ENCODE data around the gene KCNK3.

The KCNK3 gene

DNA sequence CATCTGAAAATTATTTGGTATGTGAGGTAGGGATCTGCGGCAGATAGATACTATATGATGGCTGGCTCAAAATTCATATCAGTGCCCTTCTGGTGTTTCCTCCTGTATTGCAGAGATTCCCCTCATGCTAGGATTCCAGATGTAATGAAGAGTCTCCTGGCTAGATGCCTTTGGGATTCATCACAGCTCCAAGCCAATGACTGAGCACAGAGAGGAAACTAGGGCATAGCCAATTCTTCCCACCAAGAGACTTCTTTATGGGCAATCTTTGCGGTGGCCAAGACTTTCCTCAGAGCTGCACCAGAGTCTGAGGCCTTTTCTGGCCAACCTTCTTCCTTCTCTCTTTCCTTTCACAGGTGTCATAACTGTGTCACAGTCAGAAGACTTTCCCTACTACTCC lies 25.9 kb upstream of the KCNK3 start:
- TF ChIP-seq, protein P1, sequence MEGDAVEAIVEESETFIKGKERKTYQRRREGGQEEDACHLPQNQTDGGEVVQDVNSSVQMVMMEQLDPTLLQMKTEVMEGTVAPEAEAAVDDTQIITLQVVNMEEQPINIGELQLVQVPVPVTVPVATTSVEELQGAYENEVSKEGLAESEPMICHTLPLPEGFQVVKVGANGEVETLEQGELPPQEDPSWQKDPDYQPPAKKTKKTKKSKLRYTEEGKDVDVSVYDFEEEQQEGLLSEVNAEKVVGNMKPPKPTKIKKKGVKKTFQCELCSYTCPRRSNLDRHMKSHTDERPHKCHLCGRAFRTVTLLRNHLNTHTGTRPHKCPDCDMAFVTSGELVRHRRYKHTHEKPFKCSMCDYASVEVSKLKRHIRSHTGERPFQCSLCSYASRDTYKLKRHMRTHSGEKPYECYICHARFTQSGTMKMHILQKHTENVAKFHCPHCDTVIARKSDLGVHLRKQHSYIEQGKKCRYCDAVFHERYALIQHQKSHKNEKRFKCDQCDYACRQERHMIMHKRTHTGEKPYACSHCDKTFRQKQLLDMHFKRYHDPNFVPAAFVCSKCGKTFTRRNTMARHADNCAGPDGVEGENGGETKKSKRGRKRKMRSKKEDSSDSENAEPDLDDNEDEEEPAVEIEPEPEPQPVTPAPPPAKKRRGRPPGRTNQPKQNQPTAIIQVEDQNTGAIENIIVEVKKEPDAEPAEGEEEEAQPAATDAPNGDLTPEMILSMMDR (IDR thresholded peaks at IDR 0.05; ENCODE audit: control insufficient read depth, extremely low read depth, insufficient read depth): no peak
- H3K4me3 ChIP-seq (ENCODE audit: low read depth, low read length): no peak overlapping the region
- no peak for DNase-seq (ENCODE audit: low read depth)

DNA sequence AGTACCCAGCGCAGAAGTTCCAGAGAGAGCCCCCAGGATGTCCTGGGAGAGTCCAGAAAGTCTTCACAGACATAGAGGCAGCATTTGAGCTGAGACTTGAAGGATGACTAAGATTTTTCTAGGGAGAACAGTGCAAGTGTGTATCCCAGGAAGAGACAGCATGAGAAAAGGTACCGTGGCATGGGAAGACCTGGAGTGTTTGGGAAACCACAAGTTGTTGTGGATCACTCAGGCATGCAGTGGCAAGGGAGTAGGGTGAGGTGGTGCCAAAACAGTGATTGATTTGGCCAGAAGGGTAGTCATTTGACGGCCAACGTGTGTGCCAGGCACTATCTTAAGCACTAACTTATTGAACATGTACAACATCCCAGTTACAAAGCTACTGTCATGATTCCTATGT lies 24.5 kb upstream of the KCNK3 start:
- no peak overlapping the region for H3K4me3 ChIP-seq (ENCODE audit: low read depth, low read length)
- no peak for DNase-seq (ENCODE audit: low read depth)
- TF ChIP-seq, protein P1 (IDR thresholded peaks at IDR 0.05; ENCODE audit: control insufficient read depth, extremely low read depth, insufficient read depth): no peak

DNA sequence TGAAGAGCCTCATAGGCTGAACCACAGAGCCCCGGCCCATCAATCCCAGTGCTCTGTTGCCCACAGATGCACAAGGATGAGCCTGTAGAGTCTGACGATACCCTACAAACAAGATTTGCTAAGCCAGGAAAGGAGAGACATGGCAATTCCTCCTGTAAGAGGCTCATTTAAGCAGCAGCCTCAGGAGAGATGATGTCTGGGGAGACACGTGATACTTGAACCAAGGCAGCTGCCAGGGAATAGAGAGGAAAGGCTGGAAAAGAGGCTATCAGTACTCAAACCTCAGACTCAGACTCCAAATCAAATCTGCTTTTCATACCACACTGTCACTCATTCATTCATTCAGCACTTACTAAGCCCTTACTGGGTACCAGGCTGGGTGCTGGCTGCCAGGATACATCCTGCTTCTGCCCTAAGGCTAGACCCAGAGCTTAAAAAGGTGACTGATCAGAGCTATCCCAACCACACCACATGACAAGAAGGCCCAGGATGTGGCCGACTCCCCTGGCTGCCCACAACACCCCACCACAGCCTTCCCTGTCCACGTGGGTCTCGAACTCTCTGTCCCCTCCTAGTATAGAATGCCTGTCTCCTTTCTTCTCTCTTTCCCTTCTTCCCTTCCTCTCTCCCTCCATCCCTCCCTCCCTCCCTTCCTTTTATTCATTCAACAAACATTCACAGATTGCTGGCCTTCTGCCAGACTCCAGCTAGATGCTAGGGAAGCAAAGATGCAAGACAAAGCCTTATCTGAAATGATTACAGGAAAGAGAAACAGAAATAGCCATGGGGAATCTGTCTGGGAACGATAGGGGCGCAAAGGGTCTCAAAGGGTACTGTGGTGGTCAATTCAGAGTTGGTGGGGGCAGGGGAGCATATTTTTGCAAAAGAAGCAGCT lies 23.4 kb upstream of the KCNK3 start:
- H3K4me3 ChIP-seq (ENCODE audit: low read depth, low read length): no peak overlapping the region
- no peak for DNase-seq (ENCODE audit: low read depth)
- TF ChIP-seq, protein P1 (IDR thresholded peaks at IDR 0.05; ENCODE audit: control insufficient read depth, extremely low read depth, insufficient read depth): no peak

DNA sequence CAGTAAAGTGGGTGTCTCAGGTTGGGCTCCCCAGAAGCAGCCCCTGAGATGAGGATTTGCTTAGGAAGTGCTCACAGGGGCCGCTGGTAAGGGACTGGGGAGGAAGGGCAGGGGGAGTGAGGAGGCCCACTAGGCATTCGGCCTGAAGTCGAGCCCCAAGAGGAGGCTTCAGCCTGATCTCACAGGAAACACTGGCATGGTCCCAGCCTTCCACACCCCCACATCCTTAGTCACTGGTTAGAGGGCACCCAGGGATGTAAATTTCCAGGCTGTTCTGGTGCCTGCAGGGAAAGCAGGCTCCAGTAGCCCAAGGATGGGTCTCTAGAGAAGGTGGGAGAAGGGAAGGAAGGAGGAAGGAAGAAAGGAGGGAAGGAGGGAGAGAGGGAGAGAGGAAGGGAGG lies 22.4 kb upstream of the KCNK3 start:
- TF ChIP-seq, protein P1 (IDR thresholded peaks at IDR 0.05; ENCODE audit: control insufficient read depth, extremely low read depth, insufficient read depth): no peak
- DNase-seq (ENCODE audit: low read depth): no peak
- no peak overlapping the region for H3K4me3 ChIP-seq (ENCODE audit: low read depth, low read length)

DNA sequence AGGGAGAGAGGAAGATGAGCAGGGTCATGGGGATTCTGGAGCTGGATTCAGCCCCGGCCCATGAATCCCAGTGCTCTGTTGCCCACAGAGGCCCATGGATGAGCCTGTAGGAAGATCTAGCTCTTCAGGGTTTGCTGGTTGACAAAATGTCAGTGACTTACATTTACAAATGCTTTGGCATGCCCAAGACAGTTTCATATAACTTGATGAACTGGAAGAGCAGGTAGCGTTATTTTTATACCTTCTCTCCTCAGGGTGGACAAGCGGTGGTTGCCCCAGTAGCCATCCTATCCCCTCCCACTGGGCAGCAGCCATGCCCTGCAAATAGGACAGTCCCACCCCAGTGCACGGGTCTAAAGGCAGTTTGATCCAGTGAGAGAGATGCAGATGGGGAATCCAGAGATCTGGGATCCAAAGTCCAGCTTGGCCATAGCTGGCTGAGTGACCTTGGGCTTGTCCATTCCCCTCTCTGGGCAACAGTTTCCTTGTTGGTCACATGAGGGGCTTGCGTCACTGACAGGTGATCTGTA lies 21.5 kb upstream of the KCNK3 start:
- H3K4me3 ChIP-seq (ENCODE audit: low read depth, low read length): no peak overlapping the region
- TF ChIP-seq, protein P1 (IDR thresholded peaks at IDR 0.05; ENCODE audit: control insufficient read depth, extremely low read depth, insufficient read depth): no peak
- peak; percentile 54 for DNase-seq (ENCODE audit: low read depth)

DNA sequence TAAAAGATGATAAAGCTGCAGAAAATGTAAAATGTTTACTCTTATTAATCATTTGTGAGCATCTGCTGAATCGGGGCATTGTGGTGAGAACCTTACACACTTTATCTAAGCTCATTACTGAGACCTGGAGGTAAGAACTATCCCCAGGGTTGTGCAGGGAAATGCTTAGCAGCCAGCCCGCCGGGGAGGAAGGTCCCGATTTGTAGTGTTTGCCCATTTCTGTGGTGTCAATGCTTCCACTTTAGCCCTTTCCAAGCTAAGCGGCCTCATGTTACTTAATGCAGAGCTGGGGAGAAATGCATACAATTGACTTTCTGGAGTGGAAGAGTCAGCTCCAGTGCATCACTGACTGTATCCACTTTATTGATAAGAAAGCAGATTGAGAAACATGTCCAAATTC lies 20.8 kb upstream of the KCNK3 start:
- TF ChIP-seq, protein P1 (IDR thresholded peaks at IDR 0.05; ENCODE audit: control insufficient read depth, extremely low read depth, insufficient read depth): no peak
- H3K4me3 ChIP-seq (ENCODE audit: low read depth, low read length): no peak overlapping the region
- no peak for DNase-seq (ENCODE audit: low read depth)
